GM12874 (cell line): ENCODE data around the gene TMEM63B.

Source experiments
- CTCF ChIP-seq: IDR thresholded peaks from 2 replicates; pipeline ENCODE4 v1.5.1; 2011; ENCODE audit warnings: low read depth, mild to moderate bottlenecking, control low read depth, low read length, moderate library complexity; ENCODE audit not compliant: insufficient read depth

TMEM63B gene

GRCh38 chr6:44179648-44180047, 52.3 kb downstream of the TMEM63B start:
- no peak for TF ChIP-seq CTCF

GRCh38 chr6:44180406-44180805, 53.1 kb downstream of the TMEM63B start:
- no peak for TF ChIP-seq CTCF

- no peak for TF ChIP-seq CTCF
These were observed 53.5 kb downstream of the TMEM63B start for GRCh38 chr6:44180886-44181285.

- no peak for TF ChIP-seq CTCF
These were observed 55.6 kb downstream of the TMEM63B start for GRCh38 chr6:44182911-44183390.

GRCh38 chr6:44183783-44184182, 56.4 kb downstream of the TMEM63B start:
- no peak for TF ChIP-seq CTCF

GRCh38 chr6:44185953-44186634, 58.7 kb downstream of the TMEM63B start:
- no peak for TF ChIP-seq CTCF

GRCh38 chr6:44186635-44187025, 59.3 kb downstream of the TMEM63B start:
- TF ChIP-seq CTCF, result no peak
